ENCODE results near the gene TBCEL. TPM values are rescaled to one million over a fixed set of nuclear protein-coding genes. Genes with fewer than 3 reads are reported as not detected.

TBCEL gene
- total RNA-seq, 4 donors from 2014 or later = 5.4 to 15.2 (median 8.4) TPM

- intact Hi-C loops (cut with DNase I; ENCODE audit: low total_unique reads) = no loop called here
- ATAC-seq = no peak
- Histone ChIP-seq H3K27me3 (no peaks in the 10 kb centered on the region), H3K4me1 (peaks cover 4 to 5% of the 10 kb centered on the region in 2 donors), H3K4me3 (no peak overlapping the region), H3K36me3 (no peaks in the 10 kb centered on the region), H3K9me3 (no peaks in the 10 kb centered on the region), H3K27ac (no peak overlapping the region)
- DNase-seq = no peak
- TF ChIP-seq, protein P1, sequence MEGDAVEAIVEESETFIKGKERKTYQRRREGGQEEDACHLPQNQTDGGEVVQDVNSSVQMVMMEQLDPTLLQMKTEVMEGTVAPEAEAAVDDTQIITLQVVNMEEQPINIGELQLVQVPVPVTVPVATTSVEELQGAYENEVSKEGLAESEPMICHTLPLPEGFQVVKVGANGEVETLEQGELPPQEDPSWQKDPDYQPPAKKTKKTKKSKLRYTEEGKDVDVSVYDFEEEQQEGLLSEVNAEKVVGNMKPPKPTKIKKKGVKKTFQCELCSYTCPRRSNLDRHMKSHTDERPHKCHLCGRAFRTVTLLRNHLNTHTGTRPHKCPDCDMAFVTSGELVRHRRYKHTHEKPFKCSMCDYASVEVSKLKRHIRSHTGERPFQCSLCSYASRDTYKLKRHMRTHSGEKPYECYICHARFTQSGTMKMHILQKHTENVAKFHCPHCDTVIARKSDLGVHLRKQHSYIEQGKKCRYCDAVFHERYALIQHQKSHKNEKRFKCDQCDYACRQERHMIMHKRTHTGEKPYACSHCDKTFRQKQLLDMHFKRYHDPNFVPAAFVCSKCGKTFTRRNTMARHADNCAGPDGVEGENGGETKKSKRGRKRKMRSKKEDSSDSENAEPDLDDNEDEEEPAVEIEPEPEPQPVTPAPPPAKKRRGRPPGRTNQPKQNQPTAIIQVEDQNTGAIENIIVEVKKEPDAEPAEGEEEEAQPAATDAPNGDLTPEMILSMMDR (IDR thresholded peaks at IDR 0.05 in 4 of 5, conservative IDR thresholded peaks at IDR 0.05 in 1 of 5) = no peak
- TF ChIP-seq POLR2A (IDR thresholded peaks at IDR 0.05) = no peak
- in situ Hi-C loops (cut with MboI; ENCODE audit: low sequenced_read_pairs in 4 of 4) = no loop called here
Measured at GRCh38 chr11:121131656-121132055, 107.8 kb downstream of the TBCEL start.

- ATAC-seq = no peak
- no peak for DNase-seq
- TF ChIP-seq, protein P1 (IDR thresholded peaks at IDR 0.05 in 4 of 5, conservative IDR thresholded peaks at IDR 0.05 in 1 of 5) = no peak
- TF ChIP-seq POLR2A (IDR thresholded peaks at IDR 0.05) = no peak
- intact Hi-C loops (cut with DNase I; ENCODE audit: low total_unique reads) (no loop called here), in situ Hi-C loops (cut with MboI; ENCODE audit: low sequenced_read_pairs in 4 of 4) (no loop called here)
- Histone ChIP-seq H3K4me3 (no peak overlapping the region), H3K27ac (no peak overlapping the region), H3K27me3 (no peaks in the 10 kb centered on the region), H3K9me3 (no peaks in the 10 kb centered on the region), H3K4me1 (peaks cover 4 to 5% of the 10 kb centered on the region in 2 donors), H3K36me3 (no peaks in the 10 kb centered on the region)
Measured at GRCh38 chr11:121132211-121132976, 108.5 kb downstream of the TBCEL start.

GRCh38 chr11:121134741-121135312 is 110.9 kb downstream of the TBCEL start:
- H3K27me3 ChIP-seq = no peaks in the 10 kb centered on the region
- H3K4me3 ChIP-seq = no peak overlapping the region
- no peaks in the 10 kb centered on the region for H3K9me3 ChIP-seq
- intact Hi-C loops (cut with DNase I; ENCODE audit: low total_unique reads) (no loop called here), in situ Hi-C loops (cut with MboI; ENCODE audit: low sequenced_read_pairs in 4 of 4) (no loop called here)
- H3K27ac ChIP-seq = no peak overlapping the region
- peaks cover 4 to 5% of the 10 kb centered on the region in 2 donors for H3K4me1 ChIP-seq
- ATAC-seq (no peak), DNase-seq (no peak)
- no peaks in the 10 kb centered on the region for H3K36me3 ChIP-seq
- TF ChIP-seq, protein P1 (IDR thresholded peaks at IDR 0.05 in 4 of 5, conservative IDR thresholded peaks at IDR 0.05 in 1 of 5) = no peak
- TF ChIP-seq POLR2A (IDR thresholded peaks at IDR 0.05) = no peak

GRCh38 chr11:121137005-121137404 is 113.1 kb downstream of the TBCEL start:
- ATAC-seq = no peak
- H3K27ac ChIP-seq = no peak overlapping the region
- in situ Hi-C loops (cut with MboI; ENCODE audit: low sequenced_read_pairs in 4 of 4) = no loop called here

More at GRCh38 chr11:121137005-121137404, 113.1 kb downstream of the TBCEL start:
- TF ChIP-seq POLR2A (IDR thresholded peaks at IDR 0.05) = no peak
- TF ChIP-seq, protein P1 (IDR thresholded peaks at IDR 0.05 in 4 of 5, conservative IDR thresholded peaks at IDR 0.05 in 1 of 5) = no peak
- intact Hi-C loops (cut with DNase I; ENCODE audit: low total_unique reads) = no loop called here
- H3K27me3 ChIP-seq = no peaks in the 10 kb centered on the region
- no peaks in the 10 kb centered on the region for H3K9me3 ChIP-seq
- H3K4me1 ChIP-seq = peaks cover 4 to 5% of the 10 kb centered on the region in 2 donors
- no peaks in the 10 kb centered on the region for H3K36me3 ChIP-seq
- DNase-seq = no peak
- H3K4me3 ChIP-seq = no peak overlapping the region

Data from gastrocnemius medialis (tissue), 4 donors.